GM21529 (cell line): Measurements from ENCODE around the gene TUT4.
"Not testable (repeated sequence)": the region's sequence is repeated elsewhere in the genome, so short reads cannot be mapped to it uniquely, and the experiment has no call there.

Experiments used
- ATAC-seq: cut with Tn5 transposase; IDR thresholded peaks from one replicate; pipeline ENCODE4 v1.9.1; 2021; ENCODE audit not compliant: unreplicated experiment

Gene TUT4, protein sequence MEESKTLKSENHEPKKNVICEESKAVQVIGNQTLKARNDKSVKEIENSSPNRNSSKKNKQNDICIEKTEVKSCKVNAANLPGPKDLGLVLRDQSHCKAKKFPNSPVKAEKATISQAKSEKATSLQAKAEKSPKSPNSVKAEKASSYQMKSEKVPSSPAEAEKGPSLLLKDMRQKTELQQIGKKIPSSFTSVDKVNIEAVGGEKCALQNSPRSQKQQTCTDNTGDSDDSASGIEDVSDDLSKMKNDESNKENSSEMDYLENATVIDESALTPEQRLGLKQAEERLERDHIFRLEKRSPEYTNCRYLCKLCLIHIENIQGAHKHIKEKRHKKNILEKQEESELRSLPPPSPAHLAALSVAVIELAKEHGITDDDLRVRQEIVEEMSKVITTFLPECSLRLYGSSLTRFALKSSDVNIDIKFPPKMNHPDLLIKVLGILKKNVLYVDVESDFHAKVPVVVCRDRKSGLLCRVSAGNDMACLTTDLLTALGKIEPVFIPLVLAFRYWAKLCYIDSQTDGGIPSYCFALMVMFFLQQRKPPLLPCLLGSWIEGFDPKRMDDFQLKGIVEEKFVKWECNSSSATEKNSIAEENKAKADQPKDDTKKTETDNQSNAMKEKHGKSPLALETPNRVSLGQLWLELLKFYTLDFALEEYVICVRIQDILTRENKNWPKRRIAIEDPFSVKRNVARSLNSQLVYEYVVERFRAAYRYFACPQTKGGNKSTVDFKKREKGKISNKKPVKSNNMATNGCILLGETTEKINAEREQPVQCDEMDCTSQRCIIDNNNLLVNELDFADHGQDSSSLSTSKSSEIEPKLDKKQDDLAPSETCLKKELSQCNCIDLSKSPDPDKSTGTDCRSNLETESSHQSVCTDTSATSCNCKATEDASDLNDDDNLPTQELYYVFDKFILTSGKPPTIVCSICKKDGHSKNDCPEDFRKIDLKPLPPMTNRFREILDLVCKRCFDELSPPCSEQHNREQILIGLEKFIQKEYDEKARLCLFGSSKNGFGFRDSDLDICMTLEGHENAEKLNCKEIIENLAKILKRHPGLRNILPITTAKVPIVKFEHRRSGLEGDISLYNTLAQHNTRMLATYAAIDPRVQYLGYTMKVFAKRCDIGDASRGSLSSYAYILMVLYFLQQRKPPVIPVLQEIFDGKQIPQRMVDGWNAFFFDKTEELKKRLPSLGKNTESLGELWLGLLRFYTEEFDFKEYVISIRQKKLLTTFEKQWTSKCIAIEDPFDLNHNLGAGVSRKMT (N-terminal part only)

DNA sequence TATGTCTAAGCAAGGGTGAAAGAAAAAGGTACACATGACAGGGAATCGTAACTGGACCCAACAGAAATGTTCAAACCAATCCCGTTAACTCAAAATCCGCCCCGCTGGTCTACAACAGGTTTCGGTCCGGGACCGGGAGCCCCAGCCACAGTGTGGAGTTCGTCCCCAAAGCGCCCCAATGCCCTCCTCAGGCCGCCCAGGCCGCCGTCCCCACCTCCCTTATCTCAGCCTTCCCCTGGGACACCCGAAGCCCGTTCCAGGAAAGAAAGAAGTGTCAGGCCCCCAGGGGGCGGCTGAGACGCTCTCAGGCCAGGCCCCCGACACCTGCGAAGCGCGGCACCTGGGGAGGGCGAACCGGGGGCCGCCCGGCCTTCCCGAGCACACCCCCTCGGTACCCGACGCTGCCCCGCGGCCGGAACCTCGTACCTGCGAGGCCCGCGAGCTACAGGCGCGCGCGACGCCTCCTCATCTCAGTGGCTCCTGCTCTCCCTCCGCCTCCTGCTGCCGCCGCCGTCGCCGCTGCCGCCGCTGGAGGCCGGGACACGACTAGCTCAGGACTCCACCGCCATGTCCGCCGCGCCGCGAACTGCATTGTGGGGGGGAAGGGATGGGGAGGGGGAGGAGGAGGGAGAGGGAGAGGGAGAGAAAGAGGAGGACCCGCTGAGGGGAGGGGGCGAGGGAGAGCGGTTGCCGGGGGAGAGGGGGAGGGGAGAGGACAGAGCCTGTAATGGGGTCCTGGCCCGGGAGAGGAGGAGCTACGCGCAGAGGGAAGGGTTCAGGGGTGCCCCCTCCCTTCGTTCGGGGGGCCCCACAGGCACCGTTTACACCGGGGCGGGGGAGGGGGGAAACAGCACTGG, at the start of gene TUT4:
Gene TUT4 (minus strand): TSS at position 588 of the 857 bp plus-strand sequence. CDS start 26,812 bp downstream, outside the sequence.
- ATAC-seq = peak; percentile 39

DNA sequence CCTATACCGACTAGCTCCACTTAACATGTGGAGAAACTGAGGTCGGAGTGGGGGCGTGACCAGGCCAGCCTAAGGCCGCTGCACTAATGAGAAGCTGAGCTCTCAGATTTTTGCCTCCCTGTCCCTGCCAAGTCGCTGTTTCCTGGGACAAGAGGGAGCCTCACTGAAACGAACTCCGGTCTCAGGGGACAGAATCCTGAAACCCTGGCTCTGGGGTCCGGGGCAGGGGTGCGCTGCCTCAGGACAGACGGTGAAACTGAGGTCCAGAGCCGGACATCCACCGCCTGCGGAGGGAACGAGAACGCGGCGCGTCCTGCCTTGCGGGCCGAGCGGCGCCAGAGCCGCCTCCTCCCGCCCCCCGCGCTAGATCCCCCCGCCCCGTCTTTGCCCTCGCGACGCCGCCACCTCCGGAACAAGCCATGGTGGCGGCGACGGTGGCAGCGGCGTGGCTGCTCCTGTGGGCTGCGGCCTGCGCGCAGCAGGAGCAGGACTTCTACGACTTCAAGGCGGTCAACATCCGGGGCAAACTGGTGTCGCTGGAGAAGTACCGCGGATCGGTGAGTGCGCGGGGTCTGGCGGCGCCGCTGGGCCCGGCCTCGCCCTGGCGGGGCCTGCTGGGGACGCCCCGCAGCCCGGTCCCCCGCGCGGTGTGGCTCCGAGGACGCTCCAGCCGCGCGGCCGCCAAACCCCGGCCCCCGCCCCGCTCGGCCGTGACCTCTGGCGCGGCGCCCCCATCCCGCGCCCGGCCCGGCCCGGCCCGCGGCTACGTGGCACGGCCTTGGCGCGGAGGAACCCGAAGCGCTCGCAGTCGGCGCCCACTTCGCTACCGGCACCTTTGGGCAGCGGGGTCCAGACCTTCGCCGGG, 49.3 kb upstream of the TUT4 start, which contains the start of gene GPX7:
Gene GPX7 (plus strand): TSS at position 381 of the 865 bp plus-strand sequence. CDS start 39 bp downstream, at position 420.
- ATAC-seq = no peak

DNA sequence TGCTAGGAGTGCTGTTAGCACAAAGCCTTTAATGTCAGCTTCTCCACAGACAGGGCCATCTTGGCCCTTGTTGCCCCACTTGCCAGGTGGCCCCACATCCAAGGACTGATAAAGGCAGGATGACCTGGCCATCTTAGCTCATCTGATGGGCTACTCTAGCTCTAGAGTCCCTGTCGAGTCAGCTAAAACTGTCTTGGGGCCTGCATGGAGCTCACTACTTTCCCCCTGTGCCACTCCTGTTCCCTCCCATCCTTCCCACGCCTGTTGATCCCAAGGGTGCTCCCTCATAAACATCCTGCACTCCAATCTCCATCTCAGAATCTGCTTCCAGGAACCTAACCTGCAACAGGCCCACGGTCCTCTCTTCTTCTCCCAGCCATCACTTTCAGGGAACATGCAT, 48.6 kb upstream of the TUT4 start:
- ATAC-seq = no peak

DNA sequence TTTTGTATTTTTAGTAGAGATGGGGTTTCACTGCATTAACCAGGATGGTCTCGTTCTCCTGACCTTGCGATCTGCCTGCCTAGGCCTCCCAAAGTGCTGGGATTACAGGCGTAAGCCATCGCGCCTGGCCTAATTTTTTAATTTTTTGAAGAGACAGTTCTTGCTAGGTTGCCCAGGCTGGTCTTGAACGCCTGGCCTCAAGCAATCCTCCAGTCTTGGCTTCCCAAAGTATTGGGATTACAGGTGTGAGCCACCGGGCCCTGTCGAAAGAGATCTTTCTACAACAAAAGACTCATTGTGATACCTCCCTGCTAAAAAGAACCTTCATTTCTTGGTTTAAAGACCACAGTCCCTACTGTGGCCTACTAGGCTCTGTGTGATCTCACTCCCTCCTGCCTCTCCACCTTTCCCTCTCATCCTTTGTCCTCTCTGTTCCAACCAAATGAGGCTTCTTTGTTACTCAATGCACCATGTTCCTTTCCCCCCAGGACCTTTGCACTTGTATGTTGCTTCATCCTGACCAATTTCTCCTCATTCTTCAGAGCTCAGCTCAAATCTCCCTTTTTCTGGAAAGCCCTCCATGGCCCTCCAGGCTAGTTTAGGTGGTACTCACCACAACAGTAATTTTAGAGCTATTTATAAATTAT, 47.8 kb upstream of the TUT4 start:
- no peak for ATAC-seq

DNA sequence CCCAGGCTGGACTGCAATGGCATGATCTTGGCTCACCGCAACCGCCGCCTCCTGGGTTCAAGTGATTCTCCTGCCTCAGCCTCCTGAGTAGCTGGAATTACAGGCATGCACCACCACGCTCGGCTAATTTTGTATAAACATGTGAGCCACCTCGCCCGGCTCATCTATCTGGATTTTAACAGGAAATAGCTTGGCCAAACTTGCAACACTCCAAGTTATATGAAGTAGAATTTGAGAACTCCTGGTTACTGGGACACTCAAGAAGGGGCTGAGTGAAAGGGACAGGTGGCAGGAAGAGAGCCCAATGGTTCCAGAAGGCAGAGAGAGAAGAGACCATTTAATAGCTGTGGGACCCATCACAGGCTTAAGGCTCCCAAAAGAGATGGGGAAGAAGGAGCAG, 46.3 kb upstream of the TUT4 start:
- no peak for ATAC-seq

DNA sequence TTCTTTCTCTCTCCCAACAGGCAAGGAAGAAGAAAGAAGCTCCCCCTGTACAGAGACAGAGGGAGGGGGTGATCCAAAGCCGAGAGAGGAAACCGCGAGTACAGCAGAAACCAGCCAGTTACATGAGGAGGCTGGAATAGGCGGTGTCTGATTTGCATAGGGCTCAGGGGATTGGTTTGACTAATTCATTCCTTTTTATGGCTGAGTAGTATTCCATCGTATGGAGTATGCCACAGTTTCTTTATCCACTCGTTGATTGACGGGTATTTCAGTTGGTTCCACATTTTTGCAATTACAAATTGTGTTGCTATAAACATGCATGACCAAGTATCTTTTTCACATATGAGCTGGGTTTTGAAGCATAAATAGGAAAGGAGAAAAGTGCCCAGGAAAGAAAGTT, 45.8 kb upstream of the TUT4 start:
- ATAC-seq = no peak

DNA sequence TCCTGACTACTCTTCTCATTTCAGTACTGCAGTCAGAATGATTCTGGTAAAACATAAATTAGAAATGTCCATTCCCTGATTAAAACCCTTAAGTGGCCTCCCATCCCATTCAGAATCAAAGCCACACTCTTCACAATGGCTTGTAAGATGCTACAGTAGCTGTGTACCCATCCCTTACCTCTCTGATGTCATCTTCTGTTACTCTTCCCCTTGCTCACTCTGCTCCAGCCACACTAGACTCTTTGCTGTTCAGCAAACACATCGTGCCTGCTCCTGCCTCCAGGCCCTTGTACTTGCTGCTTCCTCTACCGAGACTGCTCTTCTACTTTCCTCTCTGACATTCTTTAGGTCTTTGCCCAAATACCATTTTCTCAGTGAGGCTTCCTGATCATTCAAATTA, 45.0 kb upstream of the TUT4 start:
- ATAC-seq = no peak

DNA sequence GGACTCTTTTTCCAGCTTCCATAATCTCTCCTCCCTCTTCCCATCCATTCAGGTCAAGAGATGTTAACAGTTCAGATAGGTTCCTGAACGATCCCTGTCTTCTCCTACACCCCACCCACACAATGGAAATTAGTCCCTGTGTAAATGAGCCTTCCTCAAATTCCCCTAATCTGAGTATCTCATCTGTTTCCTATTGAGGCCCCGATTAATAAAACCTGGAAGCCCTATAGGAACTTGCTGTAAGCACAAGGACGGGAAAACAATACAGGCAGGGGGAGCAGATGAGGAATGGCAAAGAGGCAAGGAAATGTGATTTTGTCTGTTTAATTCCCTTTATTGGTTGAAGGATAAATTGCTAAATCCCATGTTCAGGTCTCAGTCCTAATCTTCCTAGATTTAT, 42.2 kb upstream of the TUT4 start:
- ATAC-seq = no peak

DNA sequence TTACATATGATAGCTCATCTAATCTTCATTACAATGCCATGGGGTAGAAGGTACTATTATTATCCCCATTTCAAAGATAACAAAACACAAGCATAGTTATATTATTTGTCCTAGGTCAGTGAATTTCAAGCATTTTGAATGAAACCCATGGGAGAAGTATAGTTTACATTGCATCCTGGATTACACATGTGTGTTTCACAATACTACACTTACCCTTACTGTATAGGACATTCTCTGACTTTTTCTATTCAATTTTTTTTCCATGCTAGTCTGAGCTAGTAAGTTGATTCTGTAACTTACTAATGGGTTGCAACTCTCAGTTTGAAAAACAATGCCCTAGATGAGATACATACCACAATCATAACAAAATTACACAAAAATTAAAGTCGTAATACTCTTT, 40.6 kb upstream of the TUT4 start:
- ATAC-seq = no peak

DNA sequence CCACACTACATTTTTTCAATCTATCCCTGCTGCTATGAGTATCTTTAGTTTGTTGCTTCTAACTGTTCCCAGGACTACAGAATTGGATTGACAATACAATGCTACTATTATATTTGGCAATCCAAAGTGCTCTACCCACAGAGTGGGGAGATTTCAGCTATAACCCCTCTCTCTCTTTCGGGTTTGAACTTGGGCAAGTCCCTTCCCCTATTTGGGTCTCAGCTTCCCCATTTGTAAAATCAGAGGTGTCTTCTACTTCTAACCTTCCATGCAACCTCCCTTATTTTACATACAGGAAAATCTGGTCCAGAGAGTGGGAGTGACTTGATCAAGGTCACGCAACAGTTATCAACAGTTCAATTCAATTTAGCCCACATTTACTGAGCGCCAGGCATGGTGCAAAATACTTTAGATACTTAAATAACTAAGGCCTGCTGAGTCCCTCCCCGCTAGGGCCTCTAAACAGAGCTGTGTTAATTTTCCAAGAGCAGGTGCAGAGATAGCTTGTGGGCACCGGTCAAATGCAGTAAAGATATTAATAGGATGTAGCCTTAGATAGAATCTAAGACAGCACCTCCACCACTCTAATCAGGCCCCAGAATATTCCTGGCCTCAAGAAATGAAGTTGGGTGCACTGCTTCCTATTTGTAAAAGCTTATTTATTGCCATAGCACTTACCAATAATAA, 39.9 kb upstream of the TUT4 start:
- ATAC-seq = no peak

DNA sequence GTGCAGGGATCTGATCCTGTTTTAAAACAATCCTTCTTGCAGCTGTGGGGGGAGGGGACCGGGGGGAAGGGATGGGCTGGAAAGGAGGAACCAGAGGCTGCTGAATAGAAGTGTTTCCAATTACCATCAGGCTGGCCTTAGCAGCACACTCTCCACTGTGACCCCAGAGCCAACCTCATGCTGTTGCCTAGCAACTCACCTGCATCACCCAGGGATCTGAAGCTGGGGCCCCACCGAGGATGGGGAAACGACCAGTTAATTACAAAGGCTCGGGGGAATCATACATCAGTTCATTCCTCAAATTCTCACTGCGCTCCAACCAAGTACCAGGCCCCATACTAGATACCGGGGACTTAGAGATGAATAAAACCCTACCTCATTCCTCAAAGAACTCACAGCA, 37.4 kb upstream of the TUT4 start:
- ATAC-seq = no peak

DNA sequence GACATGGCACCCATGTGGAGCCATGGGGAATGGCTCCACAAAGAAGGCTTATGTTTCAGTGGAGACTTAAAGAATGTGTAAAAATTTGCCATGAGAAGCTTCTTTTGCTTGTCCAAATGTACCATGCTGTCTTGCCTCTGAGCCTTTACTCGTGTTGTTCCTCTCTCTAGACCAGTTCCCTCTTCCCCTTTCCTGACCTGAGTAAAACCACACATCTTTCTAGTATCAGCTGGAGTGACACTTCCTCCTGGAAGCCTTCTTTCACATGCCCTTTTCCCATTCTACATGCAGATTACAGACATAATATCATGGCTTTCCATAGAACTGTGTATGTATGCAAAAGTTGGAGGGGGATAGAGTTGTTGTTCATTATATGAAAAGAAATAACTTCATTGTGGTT, 35.6 kb upstream of the TUT4 start:
- no peak for ATAC-seq

DNA sequence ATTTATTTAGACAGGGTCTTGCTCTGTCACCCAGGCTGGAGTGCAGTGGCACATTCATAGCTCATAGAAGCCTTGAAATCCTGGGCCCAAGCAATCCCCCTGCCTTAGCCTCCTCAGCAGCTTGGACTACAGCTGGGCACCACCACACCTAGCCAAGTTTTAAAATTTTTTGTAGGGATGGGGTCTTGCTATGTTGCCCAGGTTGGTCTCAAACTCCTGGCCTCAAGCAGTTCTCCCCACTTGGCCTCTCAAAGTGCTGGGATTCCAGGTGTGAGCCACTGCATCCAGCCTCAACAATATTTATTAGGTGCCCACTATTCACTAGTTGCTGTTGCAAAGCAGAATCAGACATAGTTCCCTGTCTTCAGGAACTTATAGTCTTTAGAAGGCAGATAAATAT, 35.1 kb upstream of the TUT4 start:
- ATAC-seq = no peak

DNA sequence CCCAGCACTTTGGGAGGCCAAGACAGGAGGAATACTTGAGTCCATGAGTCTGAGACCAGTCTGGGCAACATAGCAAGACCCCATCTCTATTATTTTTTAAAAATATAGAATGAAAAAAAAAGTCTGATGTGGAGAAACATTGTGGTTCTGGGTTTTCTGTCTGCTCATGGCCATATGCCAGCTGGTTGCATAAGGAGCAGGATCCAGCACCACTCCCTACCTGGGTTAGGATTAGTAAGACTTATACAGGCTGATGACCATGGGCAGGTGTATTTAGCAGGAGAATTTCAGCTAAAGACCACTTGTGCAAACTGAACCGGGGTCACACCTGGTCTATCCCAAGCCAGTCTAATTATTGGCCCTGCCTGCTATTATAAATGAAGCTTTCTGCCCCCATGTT, 32.6 kb upstream of the TUT4 start:
- no peak for ATAC-seq

DNA sequence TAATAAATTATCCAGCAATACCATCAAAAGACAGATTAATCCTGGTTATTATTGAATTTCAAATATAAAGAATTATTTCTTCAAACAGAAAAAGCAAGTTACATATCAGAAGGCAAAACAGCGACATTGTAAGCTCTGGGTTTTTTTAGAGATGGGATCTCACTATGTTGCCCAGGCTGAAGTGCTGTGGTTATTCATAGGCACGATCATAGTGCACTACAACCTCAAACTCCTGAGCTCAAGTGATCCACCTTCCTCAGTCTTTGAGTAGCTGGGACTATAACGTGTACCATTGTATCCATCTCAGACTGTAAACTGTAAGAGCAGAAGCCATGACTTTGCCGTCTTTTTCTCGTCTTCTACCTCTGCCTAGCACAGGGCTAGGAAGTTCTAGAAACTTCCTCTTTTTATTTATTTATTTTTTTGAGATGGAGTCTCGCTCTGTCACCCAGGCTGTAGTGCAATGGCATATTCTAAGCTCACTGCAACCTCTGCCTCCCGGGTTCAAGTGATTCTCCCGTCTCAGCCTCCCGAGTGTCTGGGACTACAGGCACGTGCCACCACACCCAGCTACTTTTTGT, 29.3 kb upstream of the TUT4 start:
- no peak for ATAC-seq

DNA sequence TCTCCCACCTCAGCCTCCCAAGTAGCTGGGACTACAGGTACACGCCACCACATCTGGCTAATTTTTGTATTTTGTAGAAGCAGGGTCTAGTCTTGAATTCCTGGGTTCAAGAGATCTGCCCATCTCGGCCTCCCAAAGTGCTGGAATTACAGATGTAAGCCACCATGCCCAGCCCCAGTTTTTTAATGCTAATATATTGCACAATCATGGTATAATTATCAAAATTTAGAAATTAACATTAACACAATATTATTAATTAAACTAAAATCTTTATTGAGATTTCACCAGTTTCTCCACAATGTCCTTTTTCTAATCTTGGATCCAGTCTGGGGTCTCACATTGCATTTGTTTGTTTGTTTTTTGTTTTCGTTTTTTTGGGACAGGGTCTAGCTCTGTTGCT, 27.4 kb upstream of the TUT4 start:
- ATAC-seq = no peak

DNA sequence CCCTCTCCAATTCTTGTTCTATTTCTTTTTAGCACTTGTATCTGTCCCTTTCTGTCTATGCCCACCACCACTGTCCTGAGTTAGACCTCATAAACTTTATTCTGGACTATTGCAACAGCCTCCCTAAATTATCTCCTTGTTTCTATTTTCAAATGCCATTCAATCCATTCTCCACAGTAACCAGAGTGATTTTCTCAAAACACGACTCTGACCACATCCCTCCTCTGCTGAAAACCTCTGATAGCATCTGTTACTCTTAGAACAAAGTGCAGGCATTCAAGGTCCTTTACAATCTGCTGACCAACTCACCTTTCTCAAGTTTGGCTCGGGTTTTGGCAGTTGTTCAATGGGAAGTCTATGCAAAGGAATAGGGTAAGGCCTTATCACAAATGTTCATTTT, 26.5 kb upstream of the TUT4 start:
- ATAC-seq = no peak

DNA sequence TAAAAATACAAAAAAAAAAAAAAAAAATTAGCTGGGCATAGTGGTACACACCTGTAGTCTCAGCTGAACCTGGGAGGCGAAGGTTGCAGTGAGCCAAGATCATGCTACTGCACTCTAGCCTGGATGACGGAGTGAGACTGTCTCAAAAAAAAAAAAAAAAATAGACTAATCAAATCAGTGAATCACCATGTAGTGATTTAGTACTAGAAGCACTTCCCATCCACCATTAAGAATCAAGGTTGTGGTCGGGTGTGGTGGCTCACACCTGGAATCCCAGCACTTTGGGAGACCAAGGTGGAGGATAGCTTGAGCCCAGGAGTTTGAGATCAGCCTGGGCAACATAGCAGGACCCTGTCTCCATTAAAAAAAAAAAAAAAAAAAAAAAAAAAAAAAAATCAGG, 25.2 kb upstream of the TUT4 start:
- not testable (repeated sequence) for ATAC-seq
